Measurements from ENCODE around the gene TGOLN2.
A peak's percentile ranks its signal among the peaks of the same experiment; 100 is the strongest.
"Not testable (repeated sequence)": the region's sequence is repeated elsewhere in the genome, so short reads cannot be mapped to it uniquely, and the experiment has no call there.

Gene TGOLN2

GRCh38 chr2:85347599-85347998 lies 19.8 kb upstream of the TGOLN2 start:
- H3K4me3 Mint-ChIP-seq, result no peak overlapping the region
- H3K27me3 Mint-ChIP-seq, result no peaks in the 10 kb centered on the region
- peaks cover 11% of the 10 kb centered on the region for H3K36me3 Mint-ChIP-seq
- H3K9me3 Mint-ChIP-seq (ENCODE audit: low read depth), result no peaks in the 10 kb centered on the region
- peaks cover 3% of the 10 kb centered on the region for H3K4me1 Mint-ChIP-seq (ENCODE audit: low read depth)
- H3K27ac Mint-ChIP-seq, result no peak overlapping the region

- Mint-ChIP-seq H3K9me3 (ENCODE audit: low read depth) (no peaks in the 10 kb centered on the region), H3K4me3 (no peak overlapping the region), H3K27me3 (no peaks in the 10 kb centered on the region), H3K4me1 (ENCODE audit: low read depth) (no peaks in the 10 kb centered on the region), H3K36me3 (peaks cover 11% of the 10 kb centered on the region), H3K27ac (no peak overlapping the region)
Observed at GRCh38 chr2:85344356-85344954, 16.7 kb upstream of the TGOLN2 start.

GRCh38 chr2:85343207-85343895 lies 15.6 kb upstream of the TGOLN2 start:
- not testable (repeated sequence) for H3K4me1 Mint-ChIP-seq (ENCODE audit: low read depth); H3K9me3 Mint-ChIP-seq (ENCODE audit: low read depth); H3K4me3 Mint-ChIP-seq; H3K27ac Mint-ChIP-seq; H3K27me3 Mint-ChIP-seq
- peaks cover 11% of the 10 kb centered on the region for H3K36me3 Mint-ChIP-seq

- H3K9me3 Mint-ChIP-seq (ENCODE audit: low read depth), result no peaks in the 10 kb centered on the region
- H3K36me3 Mint-ChIP-seq, result peaks cover 11% of the 10 kb centered on the region
- H3K4me1 Mint-ChIP-seq (ENCODE audit: low read depth), result no peaks in the 10 kb centered on the region
- H3K27me3 Mint-ChIP-seq, result no peaks in the 10 kb centered on the region
- H3K4me3 Mint-ChIP-seq, result no peak overlapping the region
- H3K27ac Mint-ChIP-seq, result no peak overlapping the region
Observed at GRCh38 chr2:85342156-85342555, 14.4 kb upstream of the TGOLN2 start.

- H3K4me1 Mint-ChIP-seq (ENCODE audit: low read depth), result no peaks in the 10 kb centered on the region
- H3K27ac Mint-ChIP-seq, result no peak overlapping the region
- no peaks in the 10 kb centered on the region for H3K27me3 Mint-ChIP-seq
- H3K9me3 Mint-ChIP-seq (ENCODE audit: low read depth), result no peaks in the 10 kb centered on the region
- H3K36me3 Mint-ChIP-seq, result peaks cover 11% of the 10 kb centered on the region
- no peak overlapping the region for H3K4me3 Mint-ChIP-seq
Observed at GRCh38 chr2:85341269-85342029, 13.7 kb upstream of the TGOLN2 start.

GRCh38 chr2:85340034-85340892 lies 12.5 kb upstream of the TGOLN2 start:
- Mint-ChIP-seq H3K4me3 (no peak overlapping the region), H3K4me1 (ENCODE audit: low read depth) (no peaks in the 10 kb centered on the region), H3K27ac (no peak overlapping the region), H3K27me3 (no peaks in the 10 kb centered on the region), H3K36me3 (peaks cover 11% of the 10 kb centered on the region), H3K9me3 (ENCODE audit: low read depth) (no peaks in the 10 kb centered on the region)

- Mint-ChIP-seq H3K4me1 (ENCODE audit: low read depth) (no peaks in the 10 kb centered on the region), H3K27me3 (no peaks in the 10 kb centered on the region), H3K4me3 (no peak overlapping the region), H3K9me3 (ENCODE audit: low read depth) (no peaks in the 10 kb centered on the region), H3K36me3 (no peaks in the 10 kb centered on the region), H3K27ac (no peak overlapping the region)
Observed at GRCh38 chr2:85334928-85335327, 7.1 kb upstream of the TGOLN2 start.

- not testable (repeated sequence) for H3K36me3 Mint-ChIP-seq; H3K27me3 Mint-ChIP-seq; H3K9me3 Mint-ChIP-seq (ENCODE audit: low read depth); H3K4me1 Mint-ChIP-seq (ENCODE audit: low read depth); H3K27ac Mint-ChIP-seq; H3K4me3 Mint-ChIP-seq
Observed at GRCh38 chr2:85333877-85334276, 6.1 kb upstream of the TGOLN2 start.

- H3K4me3 Mint-ChIP-seq, result no peak overlapping the region
- H3K27me3 Mint-ChIP-seq, result no peaks in the 10 kb centered on the region
- peaks cover 8% of the 10 kb centered on the region for H3K36me3 Mint-ChIP-seq
- no peak overlapping the region for H3K27ac Mint-ChIP-seq
- H3K4me1 Mint-ChIP-seq (ENCODE audit: low read depth), result peaks cover 10% of the 10 kb centered on the region
- no peaks in the 10 kb centered on the region for H3K9me3 Mint-ChIP-seq (ENCODE audit: low read depth)
Observed at GRCh38 chr2:85330839-85331636, 3.2 kb upstream of the TGOLN2 start.

GRCh38 chr2:85329701-85330100 lies 1.9 kb upstream of the TGOLN2 start:
- Mint-ChIP-seq H3K4me1 (ENCODE audit: low read depth) (peaks cover 18% of the 10 kb centered on the region), H3K27ac (peak overlapping the region; percentile 41), H3K4me3 (peak overlapping the region; percentile 56), H3K36me3 (peaks cover 18% of the 10 kb centered on the region)
- H3K9me3 Mint-ChIP-seq (ENCODE audit: low read depth); H3K27me3 Mint-ChIP-seq: not testable (repeated sequence)

- peak overlapping the region; percentile 41 for H3K27ac Mint-ChIP-seq
- peak overlapping the region; percentile 56 for H3K4me3 Mint-ChIP-seq
- peaks cover 18% of the 10 kb centered on the region for H3K36me3 Mint-ChIP-seq
- no peaks in the 10 kb centered on the region for H3K27me3 Mint-ChIP-seq
- peaks cover 23% of the 10 kb centered on the region for H3K4me1 Mint-ChIP-seq (ENCODE audit: low read depth)
- H3K9me3 Mint-ChIP-seq (ENCODE audit: low read depth), result no peaks in the 10 kb centered on the region
Observed at GRCh38 chr2:85329181-85329651, 1.4 kb upstream of the TGOLN2 start.

- H3K27ac Mint-ChIP-seq, result peak overlapping the region; percentile 100
- H3K27me3 Mint-ChIP-seq, result no peaks in the 10 kb centered on the region
- H3K36me3 Mint-ChIP-seq, result peaks cover 22% of the 10 kb centered on the region
- peaks cover 42% of the 10 kb centered on the region for H3K4me1 Mint-ChIP-seq (ENCODE audit: low read depth)
- peak overlapping the region; percentile 99 for H3K4me3 Mint-ChIP-seq
- H3K9me3 Mint-ChIP-seq (ENCODE audit: low read depth), result no peaks in the 10 kb centered on the region
Observed at GRCh38 chr2:85327160-85327821, 498 bp downstream of the TGOLN2 start.

GRCh38 chr2:85326406-85327159 lies 1.2 kb downstream of the TGOLN2 start:
- peaks cover 49% of the 10 kb centered on the region for H3K4me1 Mint-ChIP-seq (ENCODE audit: low read depth)
- peaks cover 22% of the 10 kb centered on the region for H3K36me3 Mint-ChIP-seq
- no peaks in the 10 kb centered on the region for H3K9me3 Mint-ChIP-seq (ENCODE audit: low read depth)
- no peaks in the 10 kb centered on the region for H3K27me3 Mint-ChIP-seq
- peak overlapping the region; percentile 99 for H3K4me3 Mint-ChIP-seq
- H3K27ac Mint-ChIP-seq, result peak overlapping the region; percentile 100
